ENCODE measurements around the gene MS4A15. TPM values are rescaled to one million over a fixed set of nuclear protein-coding genes. Genes with fewer than 3 reads are reported as not detected.

The MS4A15 gene
- total RNA-seq, 4 donors from 2014 or later: not detected

DNA sequence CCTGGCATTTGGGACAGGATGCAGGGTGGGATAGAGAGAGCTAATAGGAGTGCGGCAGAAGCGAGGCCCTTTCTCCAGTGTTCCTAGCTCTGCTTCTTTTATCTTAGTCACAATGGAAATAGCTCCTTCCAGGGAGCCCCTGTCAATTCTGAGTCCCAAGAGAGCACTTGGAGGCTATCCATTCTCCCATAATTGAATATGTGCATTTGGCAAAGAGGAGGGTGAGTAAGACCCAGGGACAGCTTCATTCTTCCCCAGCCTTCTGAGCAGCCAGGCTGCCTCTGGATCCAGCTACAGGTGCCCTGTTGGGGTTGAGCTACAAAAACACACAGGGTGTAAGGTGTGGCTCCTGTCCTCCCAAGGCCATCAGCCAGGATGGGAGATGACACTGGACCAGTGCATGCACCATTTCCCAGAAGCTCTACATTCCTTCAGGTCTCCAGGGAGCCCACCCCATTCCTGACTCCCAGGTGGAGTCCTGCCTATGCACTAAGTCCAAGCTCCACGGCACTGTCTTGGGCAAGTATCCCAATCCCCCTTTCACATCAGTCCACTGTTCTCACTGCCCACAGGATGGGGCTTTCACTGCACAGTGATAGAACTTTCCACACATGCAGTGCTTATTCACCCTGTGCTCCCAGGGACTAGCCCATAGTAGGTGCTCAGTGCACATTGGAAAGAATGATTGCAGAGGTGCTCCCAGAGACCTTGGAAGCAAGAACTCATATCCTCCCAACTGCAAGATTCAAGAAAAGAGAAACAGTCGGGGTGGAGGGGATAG is 34.7 kb downstream of the MS4A15 start:
- TF ChIP-seq, protein P1, sequence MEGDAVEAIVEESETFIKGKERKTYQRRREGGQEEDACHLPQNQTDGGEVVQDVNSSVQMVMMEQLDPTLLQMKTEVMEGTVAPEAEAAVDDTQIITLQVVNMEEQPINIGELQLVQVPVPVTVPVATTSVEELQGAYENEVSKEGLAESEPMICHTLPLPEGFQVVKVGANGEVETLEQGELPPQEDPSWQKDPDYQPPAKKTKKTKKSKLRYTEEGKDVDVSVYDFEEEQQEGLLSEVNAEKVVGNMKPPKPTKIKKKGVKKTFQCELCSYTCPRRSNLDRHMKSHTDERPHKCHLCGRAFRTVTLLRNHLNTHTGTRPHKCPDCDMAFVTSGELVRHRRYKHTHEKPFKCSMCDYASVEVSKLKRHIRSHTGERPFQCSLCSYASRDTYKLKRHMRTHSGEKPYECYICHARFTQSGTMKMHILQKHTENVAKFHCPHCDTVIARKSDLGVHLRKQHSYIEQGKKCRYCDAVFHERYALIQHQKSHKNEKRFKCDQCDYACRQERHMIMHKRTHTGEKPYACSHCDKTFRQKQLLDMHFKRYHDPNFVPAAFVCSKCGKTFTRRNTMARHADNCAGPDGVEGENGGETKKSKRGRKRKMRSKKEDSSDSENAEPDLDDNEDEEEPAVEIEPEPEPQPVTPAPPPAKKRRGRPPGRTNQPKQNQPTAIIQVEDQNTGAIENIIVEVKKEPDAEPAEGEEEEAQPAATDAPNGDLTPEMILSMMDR (IDR thresholded peaks at IDR 0.05; ENCODE audit: low read depth): no peak

DNA sequence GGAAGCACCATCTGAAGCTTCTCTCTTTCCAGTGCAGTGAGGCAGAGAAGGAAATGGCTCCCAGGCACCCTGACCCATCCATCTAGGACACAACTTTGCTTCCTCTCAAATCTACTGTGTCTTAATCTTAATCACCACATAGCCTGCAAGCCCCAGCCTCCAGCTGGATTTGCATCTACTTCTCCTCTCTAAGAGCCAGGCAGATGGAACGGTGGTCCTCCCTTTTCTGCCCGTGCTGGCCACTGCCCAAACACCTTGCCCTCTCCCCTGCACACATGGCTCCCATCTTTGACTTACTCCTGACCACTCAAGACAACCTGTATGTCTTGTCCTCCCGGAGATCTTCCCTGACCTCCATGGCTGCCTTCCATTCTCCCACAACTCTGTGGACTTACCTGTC is 35.9 kb downstream of the MS4A15 start:
- TF ChIP-seq, protein P1 (IDR thresholded peaks at IDR 0.05; ENCODE audit: low read depth): no peak

DNA sequence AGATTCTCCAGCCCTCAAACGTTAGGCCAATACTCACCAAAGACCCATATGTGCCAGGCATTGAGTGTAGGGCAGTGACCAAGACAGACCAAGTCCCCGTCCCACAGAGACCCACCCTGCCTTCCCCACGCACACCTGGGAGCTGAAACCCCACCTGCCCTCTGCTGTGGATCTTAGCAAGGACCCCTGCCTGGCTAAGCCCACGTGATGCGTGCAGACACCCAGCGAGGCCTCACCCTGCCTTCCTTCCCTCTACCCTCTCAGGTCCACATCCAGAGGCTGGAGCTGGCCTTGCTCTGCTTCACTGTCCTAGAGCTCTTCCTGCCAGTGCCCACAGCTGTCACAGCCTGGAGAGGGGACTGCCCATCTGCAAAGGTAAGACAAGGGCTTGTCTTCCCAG is 38.6 kb downstream of the MS4A15 start:
- TF ChIP-seq, protein P1 (IDR thresholded peaks at IDR 0.05; ENCODE audit: low read depth): no peak

DNA sequence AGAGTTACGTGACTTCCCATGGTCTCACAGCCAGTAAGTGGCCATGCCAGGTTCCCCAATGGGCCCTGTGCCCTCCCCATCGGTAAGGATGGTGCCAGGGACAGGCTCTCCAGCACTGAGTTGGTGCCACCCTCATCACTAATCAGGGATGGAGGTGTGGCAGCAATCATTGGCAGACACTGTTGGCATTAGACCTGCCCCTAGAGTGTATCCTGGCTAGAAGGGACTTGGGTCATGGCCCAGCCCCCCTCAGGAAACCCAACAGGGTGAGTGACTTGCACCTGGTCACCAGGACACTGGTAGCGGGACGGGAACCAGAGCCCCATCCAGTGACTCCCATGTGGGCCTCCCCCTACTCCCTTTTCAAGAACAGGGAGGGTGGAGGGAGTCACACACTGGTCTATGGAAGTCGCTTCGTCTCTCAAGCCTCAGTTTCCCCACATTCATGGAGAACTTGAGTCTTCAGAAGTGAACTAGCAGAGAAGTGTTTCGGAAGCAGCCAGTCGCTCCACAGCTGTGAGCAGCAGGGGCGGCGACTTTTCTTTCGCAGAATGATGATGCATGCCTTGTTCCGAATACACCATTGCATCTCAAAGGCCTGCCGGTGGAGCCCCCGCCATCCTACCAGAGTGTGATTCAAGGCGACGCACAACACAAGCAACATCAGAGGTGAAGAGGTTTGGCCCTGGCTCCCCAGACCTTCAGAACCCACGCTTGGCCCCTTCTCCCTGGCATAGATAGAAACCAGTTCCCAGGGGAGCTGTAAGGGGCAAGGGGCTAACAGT is 41.4 kb downstream of the MS4A15 start:
- TF ChIP-seq, protein P1 (IDR thresholded peaks at IDR 0.05; ENCODE audit: low read depth): no peak

DNA sequence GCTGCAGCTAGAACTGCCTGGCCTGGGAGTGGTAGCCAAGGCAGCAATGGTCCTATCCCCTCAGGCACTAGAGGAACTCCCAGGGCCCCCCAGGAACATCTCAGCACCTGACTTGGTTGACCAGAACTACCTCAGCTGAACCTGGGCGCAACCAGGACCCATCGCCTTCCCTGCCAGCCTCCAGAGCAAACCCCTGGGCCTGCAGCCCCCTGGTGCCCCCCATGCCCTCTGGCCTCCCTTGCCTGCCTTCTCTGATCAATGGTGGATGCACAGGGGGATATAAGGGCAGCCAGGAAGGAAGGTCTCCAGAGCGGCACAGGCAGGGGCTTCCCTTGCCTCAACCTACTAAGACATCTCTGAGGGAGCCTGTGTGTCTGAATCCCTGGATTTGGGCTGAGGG is 42.0 kb downstream of the MS4A15 start:
- TF ChIP-seq, protein P1 (IDR thresholded peaks at IDR 0.05; ENCODE audit: low read depth): no peak

DNA sequence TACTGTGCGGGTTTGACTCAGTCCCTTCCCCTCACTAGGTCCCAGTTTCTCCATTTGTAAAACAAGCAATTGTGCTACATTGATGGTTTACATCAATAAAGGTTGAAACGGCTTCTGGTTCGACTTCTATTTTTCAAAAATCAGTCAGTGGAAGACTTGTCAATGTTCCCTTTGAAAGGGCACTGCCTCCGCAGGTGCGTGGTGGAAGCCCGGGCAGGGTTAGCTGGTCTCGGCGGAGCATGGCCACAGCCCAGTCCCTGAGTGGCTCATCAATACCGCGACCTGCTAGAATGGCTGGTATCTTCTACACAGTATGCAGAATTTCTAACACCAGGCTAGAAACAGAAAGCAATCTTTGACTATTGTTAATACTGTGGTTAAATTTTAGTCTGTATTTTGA is 44.5 kb downstream of the MS4A15 start:
- TF ChIP-seq, protein P1 (IDR thresholded peaks at IDR 0.05; ENCODE audit: low read depth): no peak

DNA sequence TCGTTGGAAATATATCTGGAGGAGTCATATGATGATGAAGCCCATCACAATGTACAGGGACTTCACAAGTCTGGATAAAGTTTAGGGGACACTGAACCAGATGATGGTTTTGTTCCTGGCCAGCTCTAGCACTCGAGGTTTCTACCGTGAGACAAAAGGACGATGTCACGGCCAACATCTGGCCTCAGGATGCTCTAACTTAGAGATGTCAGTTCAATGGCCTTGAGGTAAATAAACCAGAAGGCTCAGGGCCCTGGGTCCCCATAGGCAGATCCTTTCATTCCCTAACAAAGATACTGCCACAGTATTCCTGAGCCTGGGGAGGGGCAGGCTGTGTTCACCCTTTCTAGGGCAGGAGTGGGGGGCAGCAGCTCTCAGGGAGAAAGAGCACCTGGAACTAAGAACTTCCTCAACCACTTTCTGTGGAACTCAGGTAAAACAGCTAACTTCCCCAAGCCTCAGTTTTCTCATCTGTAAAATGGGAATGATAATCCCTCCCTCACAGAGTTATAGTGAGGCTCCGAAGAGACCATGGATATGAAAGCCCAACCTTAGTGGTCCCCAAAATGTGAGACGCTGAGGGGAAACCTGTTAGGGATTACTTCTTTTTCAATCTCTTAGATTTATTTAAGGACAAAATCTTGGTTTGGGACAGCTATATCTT is 46.7 kb downstream of the MS4A15 start:
- TF ChIP-seq, protein P1 (IDR thresholded peaks at IDR 0.05; ENCODE audit: low read depth): no peak
